ENCODE data around the gene TLL1.

- TF ChIP-seq CTCF (conservative IDR thresholded peaks at IDR 0.05) (no peak), ZFX (IDR thresholded peaks at IDR 0.05) (no peak)
These were observed 218.1 kb downstream of the TLL1 start for GRCh38 chr4:166091146-166091545.

Measured in C4-2B (cell line).